Nephron progenitor cell (in vitro differentiated cells): ENCODE measurements around the gene KIAA1217.

ENCODE experiments used
- DNase-seq: peaks from one replicate; pipeline ENCODE4 v3.0.0; 2021
- H3K27ac Mint-ChIP-seq: 2 replicates; pipeline ENCODE4 v1.8.0; 2021; ENCODE audit warnings: mild to moderate bottlenecking, moderate library complexity, mixed read lengths
- H3K27me3 Mint-ChIP-seq: 2 replicates; pipeline ENCODE4 v1.8.0; 2021; ENCODE audit warnings: mild to moderate bottlenecking, low read depth, mixed read lengths; ENCODE audit not compliant: poor library complexity
- H3K36me3 Mint-ChIP-seq: 2 replicates; pipeline ENCODE4 v1.8.0; 2021; ENCODE audit warnings: low read depth, mixed read lengths
- H3K4me1 Mint-ChIP-seq: 2 replicates; pipeline ENCODE4 v1.8.0; 2021; ENCODE audit warnings: mixed read lengths
- H3K4me3 Mint-ChIP-seq: 2 replicates; pipeline ENCODE4 v1.8.0; 2021; ENCODE audit warnings: mild to moderate bottlenecking, moderate library complexity, mixed read lengths
- H3K9me3 Mint-ChIP-seq: 2 replicates; pipeline ENCODE4 v1.8.0; 2021; ENCODE audit warnings: mild to moderate bottlenecking, moderate library complexity, mixed read lengths
- TF ChIP-seq, protein P1 (sequence below): fragments of 200-600 bp; sonication (generic); IDR thresholded peaks from 2 replicates; pipeline ENCODE4 v1.5.0; 2021; ENCODE audit warnings: antibody characterized with exemption

KIAA1217 gene

GRCh38 chr10:24551161-24551560 lies 342.2 kb downstream of the KIAA1217 start:
- TF ChIP-seq, protein P1, sequence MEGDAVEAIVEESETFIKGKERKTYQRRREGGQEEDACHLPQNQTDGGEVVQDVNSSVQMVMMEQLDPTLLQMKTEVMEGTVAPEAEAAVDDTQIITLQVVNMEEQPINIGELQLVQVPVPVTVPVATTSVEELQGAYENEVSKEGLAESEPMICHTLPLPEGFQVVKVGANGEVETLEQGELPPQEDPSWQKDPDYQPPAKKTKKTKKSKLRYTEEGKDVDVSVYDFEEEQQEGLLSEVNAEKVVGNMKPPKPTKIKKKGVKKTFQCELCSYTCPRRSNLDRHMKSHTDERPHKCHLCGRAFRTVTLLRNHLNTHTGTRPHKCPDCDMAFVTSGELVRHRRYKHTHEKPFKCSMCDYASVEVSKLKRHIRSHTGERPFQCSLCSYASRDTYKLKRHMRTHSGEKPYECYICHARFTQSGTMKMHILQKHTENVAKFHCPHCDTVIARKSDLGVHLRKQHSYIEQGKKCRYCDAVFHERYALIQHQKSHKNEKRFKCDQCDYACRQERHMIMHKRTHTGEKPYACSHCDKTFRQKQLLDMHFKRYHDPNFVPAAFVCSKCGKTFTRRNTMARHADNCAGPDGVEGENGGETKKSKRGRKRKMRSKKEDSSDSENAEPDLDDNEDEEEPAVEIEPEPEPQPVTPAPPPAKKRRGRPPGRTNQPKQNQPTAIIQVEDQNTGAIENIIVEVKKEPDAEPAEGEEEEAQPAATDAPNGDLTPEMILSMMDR, result no peak
- Mint-ChIP-seq H3K36me3 (peaks cover 12% of the 10 kb centered on the region), H3K9me3 (no peaks in the 10 kb centered on the region), H3K27ac (no peak overlapping the region), H3K4me3 (no peak overlapping the region), H3K27me3 (peaks cover 18% of the 10 kb centered on the region), H3K4me1 (peaks cover 24% of the 10 kb centered on the region)
- DNase-seq, result no peak

- H3K4me1 Mint-ChIP-seq, result peaks cover 31% of the 10 kb centered on the region
- TF ChIP-seq, protein P1, result peak; percentile 34
- no peak overlapping the region for H3K27ac Mint-ChIP-seq
- no peak overlapping the region for H3K4me3 Mint-ChIP-seq
- H3K36me3 Mint-ChIP-seq, result peaks cover 9% of the 10 kb centered on the region
- DNase-seq, result peak; percentile 45
- H3K27me3 Mint-ChIP-seq, result peaks cover 18% of the 10 kb centered on the region
- H3K9me3 Mint-ChIP-seq, result no peaks in the 10 kb centered on the region
Observed at GRCh38 chr10:24552346-24553016, 343.5 kb downstream of the KIAA1217 start.

DNA sequence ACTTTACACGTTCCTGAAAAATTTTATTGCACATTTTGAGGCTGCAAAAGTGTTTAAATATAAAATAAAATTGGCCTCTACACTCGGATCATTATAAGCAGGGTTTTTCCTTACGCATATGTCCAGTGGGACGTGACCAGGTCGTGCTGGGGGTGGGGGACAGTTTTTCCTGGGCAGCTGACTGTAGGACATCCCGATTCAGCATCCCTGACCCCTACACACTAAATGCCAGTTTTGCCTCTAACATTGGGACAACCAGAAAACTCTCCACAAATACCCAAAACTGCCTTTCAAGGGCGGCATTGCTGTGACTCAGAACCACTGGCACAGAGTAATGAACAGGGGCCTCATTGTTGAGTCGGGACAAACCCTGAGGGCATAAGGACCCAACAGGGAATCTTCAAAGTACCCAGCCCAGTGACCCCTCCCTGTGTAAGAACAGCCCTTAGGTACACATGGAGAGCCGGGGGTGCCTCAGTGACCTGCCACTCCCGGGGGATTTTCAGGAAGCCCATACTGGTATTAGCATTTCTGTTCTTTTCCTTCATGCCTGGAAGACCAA lies 344.2 kb downstream of the KIAA1217 start:
- TF ChIP-seq, protein P1, result no peak
- H3K4me3 Mint-ChIP-seq, result no peak overlapping the region
- H3K4me1 Mint-ChIP-seq, result peaks cover 31% of the 10 kb centered on the region
- H3K27me3 Mint-ChIP-seq, result peaks cover 18% of the 10 kb centered on the region
- H3K9me3 Mint-ChIP-seq, result no peaks in the 10 kb centered on the region
- no peak overlapping the region for H3K27ac Mint-ChIP-seq
- DNase-seq, result no peak
- H3K36me3 Mint-ChIP-seq, result peaks cover 9% of the 10 kb centered on the region

DNA sequence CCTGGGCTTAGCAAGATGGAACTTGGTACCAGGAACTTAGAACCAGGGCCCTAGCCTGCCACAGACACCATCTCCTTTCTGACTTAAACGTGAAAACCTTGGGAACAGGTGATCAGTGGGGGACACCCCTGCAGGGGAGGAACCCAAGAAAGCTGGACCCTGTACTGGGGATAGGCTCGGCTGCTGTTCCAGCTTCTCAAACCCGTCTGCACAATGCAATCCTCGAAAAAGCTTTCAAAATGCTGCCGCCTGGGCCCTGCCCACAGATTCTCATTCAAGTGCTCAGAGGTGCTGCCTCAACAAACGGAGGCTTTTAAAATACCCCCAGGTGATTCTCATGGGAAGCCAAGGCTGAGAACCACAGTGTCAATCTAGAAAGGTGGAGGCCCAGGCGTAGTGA lies 345.1 kb downstream of the KIAA1217 start:
- TF ChIP-seq, protein P1, result no peak
- H3K4me3 Mint-ChIP-seq, result no peak overlapping the region
- no peak for DNase-seq
- peaks cover 31% of the 10 kb centered on the region for H3K4me1 Mint-ChIP-seq
- peaks cover 20% of the 10 kb centered on the region for H3K27me3 Mint-ChIP-seq
- H3K36me3 Mint-ChIP-seq, result peaks cover 8% of the 10 kb centered on the region
- no peak overlapping the region for H3K27ac Mint-ChIP-seq
- H3K9me3 Mint-ChIP-seq, result no peaks in the 10 kb centered on the region

- Mint-ChIP-seq H3K4me3 (no peak overlapping the region), H3K27ac (no peak overlapping the region)
Observed at GRCh38 chr10:24556126-24556749, 347.3 kb downstream of the KIAA1217 start.

More at GRCh38 chr10:24556126-24556749, 347.3 kb downstream of the KIAA1217 start:
- no peaks in the 10 kb centered on the region for H3K9me3 Mint-ChIP-seq
- peaks cover 18% of the 10 kb centered on the region for H3K27me3 Mint-ChIP-seq
- DNase-seq, result no peak
- peaks cover 37% of the 10 kb centered on the region for H3K4me1 Mint-ChIP-seq
- H3K36me3 Mint-ChIP-seq, result no peaks in the 10 kb centered on the region
- TF ChIP-seq, protein P1, result no peak
